Activated CD8-positive, alpha-beta memory T cell treated with anti-CD3 and anti-CD28 coated beads for 48 hours (primary cell): ENCODE results near the gene GABBR1.

ENCODE experiments used
- DNase-seq, 3 experiments: peaks; one replicate each; pipeline ENCODE4 v3.0.0-alpha.2; 2020; ENCODE audit warnings: low read depth in 2 of 3, low spot score in 2 of 3

The GABBR1 gene

GRCh38 chr6:29624520-29624961 lies 8.4 kb downstream of the GABBR1 start:
- no peak for DNase-seq

GRCh38 chr6:29620630-29621029 lies 12.4 kb downstream of the GABBR1 start:
- no peak for DNase-seq

GRCh38 chr6:29619578-29620160 lies 13.3 kb downstream of the GABBR1 start:
- DNase-seq, result no peak

- DNase-seq, result no peak
Measured at GRCh38 chr6:29617782-29618554, 15.0 kb downstream of the GABBR1 start.

DNA sequence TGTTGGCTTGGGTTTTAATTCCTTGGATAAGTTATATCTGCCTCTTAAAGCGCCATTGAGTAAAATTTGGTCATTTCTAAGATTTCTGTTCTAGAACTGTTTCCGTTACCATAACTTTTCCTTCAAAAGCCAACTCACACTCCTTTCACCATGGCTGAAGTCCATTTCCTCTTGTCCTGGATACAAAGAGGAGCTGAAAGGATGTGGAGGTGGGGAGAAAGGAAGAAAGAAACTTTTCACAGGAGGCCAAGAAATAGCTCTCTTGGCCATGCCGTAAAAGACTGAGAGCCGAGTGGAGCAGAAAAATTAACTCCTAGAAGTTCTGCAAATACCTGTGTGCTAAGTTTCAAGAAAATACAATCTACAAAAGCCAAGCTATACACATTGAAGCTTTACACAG lies 21.6 kb downstream of the GABBR1 start:
- DNase-seq, result no peak

DNA sequence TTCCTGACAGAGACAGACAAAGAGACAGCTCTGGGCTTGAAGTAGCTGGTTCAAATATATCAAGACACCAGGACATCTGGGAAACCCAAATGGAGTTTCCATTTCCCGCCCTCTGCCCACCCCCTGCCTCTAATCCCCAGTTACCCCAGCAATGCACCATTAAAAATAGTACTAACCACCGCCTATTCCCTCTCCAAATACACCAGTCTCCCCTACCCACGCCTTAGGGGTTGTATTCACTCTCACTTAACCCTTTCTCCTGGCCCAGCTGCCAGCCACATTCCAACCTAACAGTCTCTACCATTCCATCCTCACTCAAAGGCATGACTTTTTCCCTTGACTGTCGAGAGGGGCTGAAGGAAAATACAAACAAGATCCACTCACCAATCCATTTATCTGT lies 22.4 kb downstream of the GABBR1 start:
- no peak for DNase-seq

DNA sequence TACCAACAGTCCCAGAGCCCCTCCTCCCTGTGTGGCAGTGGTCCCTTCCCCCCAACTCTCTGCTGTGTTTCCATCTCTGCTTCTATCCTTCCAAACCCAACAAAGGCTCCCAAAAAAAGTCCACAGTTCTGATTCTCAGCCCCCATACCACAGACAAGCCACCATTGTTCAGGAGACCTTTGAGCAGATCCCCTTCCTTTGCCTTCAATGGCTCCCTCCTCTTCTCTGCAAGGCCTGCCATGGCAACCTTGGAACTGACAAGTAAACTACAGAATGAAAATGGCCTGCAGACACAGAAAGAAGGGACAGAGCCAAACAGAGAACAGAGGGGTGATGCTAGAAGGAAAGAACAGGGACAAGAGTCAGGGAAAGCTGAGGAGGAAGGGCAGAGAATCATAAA lies 24.9 kb downstream of the GABBR1 start:
- no peak for DNase-seq

GRCh38 chr6:29603930-29604329 lies 29.1 kb downstream of the GABBR1 start:
- DNase-seq, result no peak

DNA sequence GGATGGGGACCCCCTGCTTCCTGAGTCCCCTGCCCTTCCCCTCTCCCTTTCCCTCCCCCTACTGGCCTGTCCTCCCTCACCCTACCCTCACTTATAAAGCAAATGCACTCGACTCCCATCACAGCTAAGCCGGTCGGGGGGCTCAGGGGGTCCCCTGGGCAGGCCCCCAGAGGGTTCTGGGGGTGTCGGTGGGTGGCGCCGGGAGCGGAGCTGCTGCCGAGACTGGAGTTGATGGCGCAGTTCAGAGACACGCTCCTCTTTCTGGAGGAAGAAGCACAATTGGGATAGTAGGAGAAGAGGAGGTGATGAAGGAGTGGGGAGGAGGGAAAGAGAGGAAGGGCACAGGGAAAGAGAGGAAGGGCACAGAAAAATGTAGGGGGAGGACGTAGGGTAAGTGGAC lies 29.5 kb downstream of the GABBR1 start:
- DNase-seq, result no peak

- no peak for DNase-seq
Measured at GRCh38 chr6:29602564-29603361, 30.2 kb downstream of the GABBR1 start.

DNA sequence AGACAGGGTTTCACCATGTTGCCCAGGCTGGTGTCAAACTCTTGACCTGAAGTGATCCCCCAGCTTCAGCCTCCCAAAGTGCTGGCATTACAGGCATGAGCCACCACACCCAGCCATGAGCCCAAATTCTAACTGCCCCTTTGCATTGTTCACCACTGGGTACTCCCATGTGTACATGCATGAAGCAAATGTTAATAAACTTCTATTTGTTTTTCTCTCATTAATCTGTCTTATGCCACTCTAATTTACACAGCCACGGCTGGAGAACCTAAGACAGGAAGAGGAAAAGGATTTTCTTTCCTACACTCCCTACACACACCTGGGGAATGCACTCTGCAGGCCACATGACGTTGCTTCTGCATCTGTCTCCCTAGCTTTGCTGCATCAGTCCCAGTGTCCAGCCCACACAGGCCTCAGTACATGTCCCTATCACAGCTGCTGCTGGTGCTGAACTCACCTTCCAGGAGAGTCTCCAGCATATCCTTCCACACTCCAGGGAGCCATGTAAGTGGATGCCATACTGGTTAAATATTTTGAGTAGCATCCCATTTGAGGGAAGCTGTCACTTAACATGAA lies 34.7 kb downstream of the GABBR1 start:
- DNase-seq, result no peak

DNA sequence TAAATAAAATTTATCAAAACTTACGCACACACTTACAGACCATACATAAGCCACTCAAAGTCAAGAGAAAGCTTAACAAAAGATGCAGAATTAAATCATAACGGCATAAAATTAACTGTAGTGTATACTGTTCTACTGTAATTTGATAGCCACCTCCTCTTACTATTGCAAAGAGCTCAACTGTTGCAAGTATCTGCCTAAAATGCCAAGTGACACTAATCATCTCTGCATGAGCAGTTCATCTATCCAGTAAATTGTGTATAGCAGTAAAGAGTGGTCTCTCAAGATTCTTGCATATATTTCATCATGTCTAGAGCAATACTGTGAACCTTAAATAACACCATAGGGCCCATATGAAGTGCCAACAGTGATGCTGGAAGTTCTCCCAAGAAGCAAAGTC lies 35.8 kb downstream of the GABBR1 start:
- no peak for DNase-seq

- no peak for DNase-seq
Measured at GRCh38 chr6:29596381-29596900, 36.5 kb downstream of the GABBR1 start.

- no peak for DNase-seq
Measured at GRCh38 chr6:29593199-29593855, 39.7 kb downstream of the GABBR1 start.

DNA sequence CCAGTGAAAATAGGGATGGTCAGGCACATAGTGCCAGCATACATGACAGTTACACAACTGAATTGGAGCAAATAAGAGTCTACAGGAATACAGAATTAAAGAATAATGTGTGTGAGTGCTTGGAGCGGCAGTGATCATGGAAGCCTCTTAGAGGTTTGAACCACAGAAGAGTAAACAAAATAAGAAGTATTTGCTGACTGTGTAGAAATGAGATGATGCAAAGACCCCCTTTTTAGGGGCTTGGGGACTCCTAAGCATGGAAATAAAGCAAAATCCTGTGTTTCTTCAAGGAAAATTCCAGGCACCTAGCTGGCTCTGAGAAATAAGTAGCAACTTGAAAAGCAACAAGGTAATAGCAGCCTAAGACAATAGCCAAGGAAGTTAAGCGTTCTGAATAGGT lies 41.3 kb downstream of the GABBR1 start:
- no peak for DNase-seq

GRCh38 chr6:29590218-29590808 lies 42.7 kb downstream of the GABBR1 start:
- DNase-seq, result no peak

DNA sequence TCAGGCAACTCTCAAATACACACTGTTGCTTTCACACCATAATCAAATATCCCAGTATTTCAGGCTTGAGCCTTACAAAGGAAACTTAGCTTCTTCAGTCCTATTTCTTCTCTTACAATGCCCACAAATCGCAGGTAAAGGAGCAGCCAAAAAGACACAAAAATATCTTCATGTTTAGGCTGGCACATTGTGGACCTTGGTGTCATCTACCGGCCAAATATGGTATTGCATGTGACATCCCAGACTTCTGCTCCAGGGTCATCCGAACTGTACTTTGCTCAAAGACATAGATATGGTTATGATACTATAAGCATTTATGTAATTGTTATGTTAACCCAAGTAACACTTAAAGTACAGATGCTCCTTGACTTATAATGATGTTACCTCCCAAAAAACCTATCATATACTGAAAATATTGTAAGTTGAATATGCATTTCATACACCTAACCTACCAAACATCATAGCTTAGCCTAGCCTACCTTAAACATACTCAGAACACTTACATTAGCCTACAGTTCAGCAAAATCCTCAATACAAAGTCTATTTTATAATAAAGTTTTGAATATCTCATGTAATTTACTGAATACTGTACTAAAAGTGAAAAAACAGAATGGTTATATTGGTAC lies 43.4 kb downstream of the GABBR1 start:
- peak in 1 of 3 experiments; percentile 9 for DNase-seq

GRCh38 chr6:29584821-29585220 lies 48.2 kb downstream of the GABBR1 start, which contains the start of gene OR2H2:
Gene OR2H2 (plus strand): TSS chr6:29585121. CDS start chr6:29587945, 2,824 bp downstream.
- no peak for DNase-seq

- no peak for DNase-seq
Measured at GRCh38 chr6:29577544-29577943, 55.4 kb downstream of the GABBR1 start.

- no peak for DNase-seq
Measured at GRCh38 chr6:29576056-29576455, 56.9 kb downstream of the GABBR1 start.
